Upper lobe of left lung (tissue), 4 donors: Measurements from ENCODE around the gene ABCB6.

Experiments used
- EP300 ChIP-seq, 4 donors: sonication (generic); formaldehyde crosslinking; IDR thresholded peaks; one replicate each; pipeline ENCODE4 v1.5.1; 2017; ENCODE audit warnings: antibody characterized with exemption in 4 of 4, control low read depth in 2 of 4
- POLR2AphosphoS5 ChIP-seq, 2 donors: sonication (generic); formaldehyde crosslinking; IDR thresholded peaks; one replicate each; pipeline ENCODE4 v1.5.1; 2017; ENCODE audit warnings: antibody characterized with exemption in 2 of 2
- TF ChIP-seq, protein P1 (sequence below), 6 experiments: fragments of 450-650 bp in 4 of 6; fragments of 200-600 bp in 2 of 6; sonication (generic) in 2 of 6; IDR thresholded peaks; one replicate each; pipeline ENCODE4 v1.5.1; 2016 to 2019; ENCODE audit warnings: antibody characterized with exemption in 6 of 6

DNA sequence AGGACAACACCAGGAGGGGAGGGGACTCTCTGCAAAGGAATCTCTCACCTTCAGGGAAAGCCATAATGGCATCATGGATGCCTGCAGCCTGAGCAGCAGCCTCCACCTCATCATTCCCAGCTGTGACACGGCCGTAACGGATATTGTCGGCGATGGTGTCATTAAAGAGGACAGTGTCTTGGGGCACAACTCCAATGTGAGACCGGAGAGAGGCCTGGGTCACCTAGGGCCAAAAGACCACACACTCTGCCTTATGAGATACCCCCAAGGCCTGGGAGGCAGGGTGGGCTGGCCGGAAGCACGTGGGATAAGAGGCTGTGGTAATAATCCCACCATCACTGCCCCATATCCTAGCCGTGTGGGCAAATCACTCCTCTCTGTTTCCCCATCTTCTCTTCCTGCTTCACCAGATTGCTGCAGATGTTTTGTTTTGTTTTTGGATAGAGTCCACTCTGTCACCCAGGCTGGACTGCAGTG is 7.8 kb downstream of the ABCB6 start:
- TF ChIP-seq, protein P1, sequence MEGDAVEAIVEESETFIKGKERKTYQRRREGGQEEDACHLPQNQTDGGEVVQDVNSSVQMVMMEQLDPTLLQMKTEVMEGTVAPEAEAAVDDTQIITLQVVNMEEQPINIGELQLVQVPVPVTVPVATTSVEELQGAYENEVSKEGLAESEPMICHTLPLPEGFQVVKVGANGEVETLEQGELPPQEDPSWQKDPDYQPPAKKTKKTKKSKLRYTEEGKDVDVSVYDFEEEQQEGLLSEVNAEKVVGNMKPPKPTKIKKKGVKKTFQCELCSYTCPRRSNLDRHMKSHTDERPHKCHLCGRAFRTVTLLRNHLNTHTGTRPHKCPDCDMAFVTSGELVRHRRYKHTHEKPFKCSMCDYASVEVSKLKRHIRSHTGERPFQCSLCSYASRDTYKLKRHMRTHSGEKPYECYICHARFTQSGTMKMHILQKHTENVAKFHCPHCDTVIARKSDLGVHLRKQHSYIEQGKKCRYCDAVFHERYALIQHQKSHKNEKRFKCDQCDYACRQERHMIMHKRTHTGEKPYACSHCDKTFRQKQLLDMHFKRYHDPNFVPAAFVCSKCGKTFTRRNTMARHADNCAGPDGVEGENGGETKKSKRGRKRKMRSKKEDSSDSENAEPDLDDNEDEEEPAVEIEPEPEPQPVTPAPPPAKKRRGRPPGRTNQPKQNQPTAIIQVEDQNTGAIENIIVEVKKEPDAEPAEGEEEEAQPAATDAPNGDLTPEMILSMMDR (IDR thresholded peaks at IDR 0.05), result no peak
- TF ChIP-seq POLR2AphosphoS5 (IDR thresholded peaks at IDR 0.05) (no peak), EP300 (IDR thresholded peaks at IDR 0.05) (no peak)
